GM18907 (cell line): Measurements from ENCODE around the gene FKBP10.
"Not testable (repeated sequence)": the region's sequence is repeated elsewhere in the genome, so short reads cannot be mapped to it uniquely, and the experiment has no call there.

Experiments
- ATAC-seq: cut with Tn5 transposase; IDR thresholded peaks from one replicate; pipeline ENCODE4 v1.9.1; 2021; ENCODE audit warnings: mild to moderate bottlenecking, moderate library complexity; ENCODE audit not compliant: unreplicated experiment

The FKBP10 gene

GRCh38 chr17:41812381-41813151 lies at the start of gene FKBP10:
TSS of gene FKBP10 (plus strand) at chr17:41813004. CDS start at chr17:41813035, 31 bp downstream.
- ATAC-seq, result no peak

DNA sequence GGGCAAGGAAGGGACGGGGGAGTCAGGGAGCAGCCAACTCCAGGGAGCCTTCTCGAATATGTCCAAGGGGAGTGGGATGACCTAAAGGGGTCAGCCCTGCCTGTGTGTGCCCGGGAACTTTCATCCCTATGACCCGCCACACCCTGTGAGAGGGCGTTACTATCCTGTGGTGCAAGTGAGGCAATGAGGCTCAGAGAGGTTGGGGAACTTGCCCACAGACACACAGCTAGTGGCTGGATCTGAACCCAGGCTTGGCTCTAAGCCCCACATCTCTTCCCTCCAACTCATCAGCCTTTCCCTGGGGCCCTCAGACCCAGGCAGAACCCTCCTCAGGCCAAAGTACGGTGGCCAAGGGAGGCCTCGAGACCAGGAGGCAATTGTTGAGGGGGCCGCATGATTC lies 49.5 kb upstream of the FKBP10 start:
- ATAC-seq, result no peak

DNA sequence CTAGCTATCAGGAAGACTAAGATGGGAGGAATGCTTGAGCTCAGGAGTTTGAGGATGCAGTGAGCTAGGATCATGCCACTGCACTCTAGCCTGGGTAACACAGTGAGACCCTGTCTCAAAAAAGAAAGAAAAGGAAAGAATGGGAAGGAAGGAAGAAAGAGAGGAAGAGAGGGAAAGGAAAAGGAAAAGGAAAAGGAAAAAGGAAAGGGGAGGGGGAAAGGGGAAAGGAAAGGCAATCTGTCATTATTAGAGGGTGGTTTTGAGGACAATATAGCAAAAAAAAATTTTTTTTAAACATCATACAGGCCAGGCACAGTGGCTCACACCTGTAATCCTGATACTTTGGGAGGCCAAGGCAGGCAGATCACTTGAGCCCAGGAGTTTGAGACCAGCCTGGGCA lies 46.7 kb upstream of the FKBP10 start:
- ATAC-seq, result no peak

GRCh38 chr17:41767324-41768042 lies 45.3 kb upstream of the FKBP10 start:
- ATAC-seq, result no peak

- ATAC-seq, result no peak
Observed at GRCh38 chr17:41768682-41769288, 44.0 kb upstream of the FKBP10 start.

GRCh38 chr17:41769346-41769862 lies 43.4 kb upstream of the FKBP10 start:
- no peak for ATAC-seq

DNA sequence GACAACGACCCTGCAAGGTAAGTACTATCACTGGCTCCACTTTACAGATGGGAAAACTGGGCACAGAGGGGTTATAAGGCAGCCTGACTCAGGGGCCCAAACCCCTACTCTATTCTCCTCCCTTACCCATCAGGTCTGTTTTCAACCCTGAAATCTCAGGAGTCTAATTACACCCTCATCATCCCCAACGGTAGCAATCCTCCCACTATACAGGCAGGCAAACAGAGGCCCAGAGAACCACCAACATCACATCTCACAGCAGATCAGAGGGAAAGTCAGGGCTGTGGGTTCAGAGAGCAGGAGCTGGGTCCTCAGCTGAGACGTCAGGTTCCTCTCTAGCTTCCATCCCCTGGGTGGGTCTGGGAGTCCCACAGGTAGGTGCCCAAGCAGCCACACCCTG lies 42.8 kb upstream of the FKBP10 start:
- no peak for ATAC-seq

DNA sequence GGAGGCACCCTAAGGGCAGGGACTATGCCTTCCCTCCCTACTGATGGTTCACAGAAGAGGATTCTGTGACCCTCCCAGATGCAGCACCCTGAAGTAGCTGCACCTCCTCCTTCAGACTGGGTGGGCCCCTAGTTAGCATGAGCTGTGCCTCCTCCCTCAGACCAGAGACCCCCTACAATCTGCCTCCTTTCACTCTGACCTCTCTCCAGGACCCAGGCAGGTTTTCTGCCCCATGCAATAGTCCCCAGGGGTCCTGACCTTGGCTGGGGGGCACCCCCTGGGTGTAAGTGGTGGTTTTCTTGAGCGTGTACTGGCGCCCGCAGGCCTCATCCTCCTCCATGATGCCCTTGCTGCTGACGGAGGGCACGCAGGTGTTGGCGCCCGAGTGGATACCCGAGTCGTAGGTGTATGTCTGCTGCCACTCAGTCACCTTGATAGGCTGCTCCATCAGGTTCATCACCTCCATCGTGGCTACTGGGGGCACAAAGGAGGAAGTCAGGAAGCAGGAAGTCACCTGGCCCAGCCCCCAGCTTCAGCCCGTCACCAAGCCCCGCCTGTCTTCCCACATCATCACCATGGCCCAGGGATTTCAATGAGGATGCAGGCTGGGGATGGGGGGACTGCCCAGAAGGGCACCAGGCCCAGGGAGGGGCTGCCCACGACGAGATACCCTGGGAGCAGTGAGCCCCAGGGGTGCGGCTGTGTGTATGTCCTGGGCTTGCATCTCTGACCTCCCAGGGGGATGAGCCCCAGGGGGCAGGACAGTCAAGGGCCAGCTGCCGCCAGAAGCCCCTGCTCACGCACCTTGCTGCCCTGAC lies 41.2 kb upstream of the FKBP10 start:
- no peak for ATAC-seq

DNA sequence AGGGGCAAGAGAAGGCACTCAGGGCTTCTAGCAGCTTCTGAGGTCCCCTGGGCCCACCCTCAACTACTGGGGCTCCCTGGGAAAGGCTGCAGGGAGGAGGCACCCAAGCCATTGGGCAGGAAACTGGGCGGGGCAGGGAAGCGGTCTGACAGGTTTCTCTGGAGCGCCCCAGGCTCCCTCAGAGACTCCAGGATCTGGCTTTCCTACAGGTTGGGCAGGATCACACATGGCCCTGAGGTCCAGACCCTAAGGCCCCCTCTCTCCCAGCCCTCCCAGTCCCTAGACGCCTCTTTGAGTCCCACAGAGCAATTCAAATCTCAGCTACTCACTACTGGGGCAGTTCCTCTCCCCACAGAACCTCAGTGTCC lies 40.6 kb upstream of the FKBP10 start:
- no peak for ATAC-seq

DNA sequence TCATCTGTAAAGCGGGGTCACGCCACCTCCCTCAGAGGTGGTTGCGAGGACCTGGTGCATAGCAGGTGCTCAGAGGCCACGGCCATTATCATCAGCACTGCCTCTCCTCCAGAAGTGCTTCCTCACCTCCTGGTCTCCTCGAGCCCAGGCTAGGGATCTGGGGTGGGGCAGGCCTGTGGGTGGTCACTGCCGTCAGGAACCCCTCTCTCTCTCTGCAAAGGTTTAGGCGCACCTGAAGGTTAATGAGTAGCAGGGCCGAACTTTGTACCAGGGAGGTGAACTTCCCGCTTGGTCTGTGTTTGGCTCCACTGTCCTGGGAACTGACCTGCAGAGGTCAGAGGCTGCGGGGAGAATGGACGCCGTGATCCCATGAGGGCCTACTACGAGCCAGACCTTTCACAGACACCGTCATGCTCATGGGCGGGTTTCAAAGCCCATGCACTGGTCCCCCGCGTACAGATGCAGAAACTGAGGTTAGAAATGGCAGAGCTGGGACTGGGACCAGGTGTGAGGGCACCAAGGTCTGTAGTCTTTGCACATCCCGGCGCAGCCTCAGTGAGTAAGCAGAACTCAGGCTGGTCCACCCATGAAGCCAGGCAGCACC lies 40.1 kb upstream of the FKBP10 start:
- ATAC-seq, result no peak

GRCh38 chr17:41773190-41773588 lies 39.6 kb upstream of the FKBP10 start:
- ATAC-seq, result no peak

- no peak for ATAC-seq
Observed at GRCh38 chr17:41773731-41774193, 39.0 kb upstream of the FKBP10 start.

- ATAC-seq, result no peak
Observed at GRCh38 chr17:41775394-41776226, 37.2 kb upstream of the FKBP10 start.

DNA sequence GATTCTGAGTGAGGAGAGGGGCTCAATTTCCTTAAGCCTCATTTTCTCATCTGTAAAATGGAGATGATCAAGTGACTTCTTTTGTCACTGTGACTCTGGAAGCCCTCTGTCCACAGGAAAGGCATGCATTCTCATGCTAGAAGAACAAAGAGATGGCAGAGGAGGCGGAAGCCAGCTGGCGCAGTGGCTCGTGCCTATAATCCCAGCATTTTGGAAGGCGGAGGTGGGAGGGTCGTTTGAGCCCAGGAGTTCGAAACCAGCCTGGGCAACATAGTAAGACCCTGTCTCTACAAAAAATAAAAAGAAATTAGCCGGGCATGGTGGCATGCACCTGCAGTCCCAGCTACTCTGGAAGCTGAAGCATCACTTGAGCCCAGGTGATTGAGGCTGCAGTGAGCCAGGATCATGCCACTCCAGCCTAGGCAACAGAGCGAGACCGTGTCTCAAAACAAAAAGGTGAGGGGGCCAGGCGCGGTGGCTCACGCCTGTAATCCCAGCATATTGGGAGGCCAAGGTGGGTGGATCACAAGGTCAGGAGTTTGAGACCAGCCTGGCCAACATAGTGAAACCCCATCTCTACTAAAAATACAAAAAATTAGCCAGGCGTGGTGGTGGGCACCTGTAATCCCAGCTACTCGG lies 36.4 kb upstream of the FKBP10 start:
- ATAC-seq, result not testable (repeated sequence)

DNA sequence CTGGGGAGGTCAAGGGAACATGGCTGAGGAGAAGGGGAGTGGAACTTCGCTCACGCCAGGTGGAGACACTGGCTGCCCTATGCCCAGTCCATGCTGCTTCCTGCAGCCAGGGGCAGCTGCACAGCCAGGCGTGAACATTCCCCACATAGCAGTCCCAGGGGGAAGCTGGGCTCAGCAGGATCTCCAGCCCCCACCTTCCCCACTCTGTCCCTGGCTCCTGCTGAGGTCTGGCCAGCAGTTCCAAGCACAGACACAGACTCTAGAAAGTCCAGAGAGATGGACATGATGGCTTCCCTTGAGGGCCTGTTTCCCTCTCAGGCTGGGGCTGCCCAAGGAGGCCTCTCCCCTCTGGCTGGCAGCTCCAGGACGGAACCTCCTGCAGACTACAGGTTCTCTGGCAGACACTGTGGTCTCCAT lies 35.6 kb upstream of the FKBP10 start:
- ATAC-seq, result no peak

DNA sequence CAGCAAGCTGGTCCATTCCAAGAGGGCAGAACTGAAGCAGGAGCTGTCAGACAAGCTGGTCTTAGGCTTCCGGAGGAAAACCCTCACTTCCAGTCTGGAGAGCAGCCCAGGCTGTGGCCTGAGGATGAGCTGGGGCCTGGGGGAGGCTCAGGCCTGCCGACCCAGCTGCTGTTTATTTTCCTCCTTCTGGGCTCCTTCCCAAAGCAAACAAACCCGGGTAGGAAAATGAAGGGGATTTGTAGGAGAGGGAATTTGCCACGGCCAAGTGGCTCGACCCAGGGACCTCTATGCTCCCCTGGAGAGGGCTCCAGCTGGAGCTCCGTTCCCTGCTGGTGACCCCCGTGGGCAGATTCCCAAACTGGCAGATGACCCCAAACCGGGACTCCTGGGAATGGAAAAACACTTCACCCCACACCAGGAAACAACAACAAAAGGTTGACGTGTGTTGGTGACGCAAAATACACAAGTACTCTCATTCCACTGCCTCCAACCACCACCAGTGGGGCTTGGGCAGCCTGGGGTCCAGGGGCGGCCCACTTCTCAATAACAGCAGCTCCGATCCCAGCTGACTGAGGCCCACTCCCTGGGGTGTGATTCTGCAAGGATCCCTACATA lies 35.1 kb upstream of the FKBP10 start:
- ATAC-seq, result no peak

- ATAC-seq, result no peak
Observed at GRCh38 chr17:41779954-41780353, 32.9 kb upstream of the FKBP10 start.

- ATAC-seq, result no peak
Observed at GRCh38 chr17:41781404-41782110, 31.2 kb upstream of the FKBP10 start.
